Colonic mucosa (tissue), 4 donors: ENCODE data around the gene CDHR2. TPM values are rescaled to one million over a fixed set of nuclear protein-coding genes. Genes with fewer than 3 reads are reported as not detected.

Experiments
- DNase-seq: peaks from one replicate; pipeline ENCODE4 v3.0.0-alpha.2; 2020
- H3K27ac ChIP-seq: fragments of 200-600 bp; one replicate; pipeline ENCODE4 v1.8.0; 2021
- H3K27me3 ChIP-seq: fragments of 200-600 bp; one replicate; pipeline ENCODE4 v1.8.0; 2021
- H3K36me3 ChIP-seq: fragments of 200-600 bp; one replicate; pipeline ENCODE4 v1.8.0; 2021
- H3K4me1 ChIP-seq: fragments of 200-600 bp; one replicate; pipeline ENCODE4 v1.8.0; 2021; ENCODE audit warnings: mild to moderate bottlenecking
- H3K4me3 ChIP-seq: fragments of 200-600 bp; one replicate; pipeline ENCODE4 v1.8.0; 2021
- H3K9ac ChIP-seq, 2 donors: one replicate each; pipeline ENCODE4 v1.7.0; 2013; ENCODE audit warnings: control low read depth in 2 of 2, low read depth in 2 of 2, low read length in 2 of 2
- H3K9me3 ChIP-seq: fragments of 200-600 bp; one replicate; pipeline ENCODE4 v1.8.0; 2021
- CTCF ChIP-seq: fragments of 200-600 bp; IDR thresholded peaks from one replicate; pipeline ENCODE4 v1.8.0; 2022; ENCODE audit warnings: antibody characterized with exemption, mild to moderate bottlenecking
- intact Hi-C: fragments of 100-400 bp; cut with DNase I; formaldehyde crosslinking; loops from one replicate; pipeline ENCODE4 v1.14.1; 2022
- total RNA-seq, 2 donors: library from RNA; stranded (reverse); fragmentation: NEBNext Ultra II Directional in 1 of 2; extraction: Animal tissue kit (Norgen Biotek cat#: 25700) in 1 of 2; gene quantifications; one replicate each; pipeline ENCODE4 v1.2.1, GENCODE V29; 2021
- donor health status: healthy.
- donor health status: DM: no; HTN: no; CAD: no.
- donor health status: DM: no; HTN: no; CAD: no.

Gene CDHR2
- total RNA-seq, 2 donors from 2014 or later, result 42.8 to 60.2 TPM

- Histone ChIP-seq H3K27ac (no peak overlapping the region), H3K9me3 (no peaks in the 10 kb centered on the region), H3K27me3 (no peaks in the 10 kb centered on the region), H3K9ac (no peak overlapping the region), H3K36me3 (no peaks in the 10 kb centered on the region), H3K4me1 (no peaks in the 10 kb centered on the region), H3K4me3 (no peak overlapping the region)
- DNase-seq, result no peak
- no peak for TF ChIP-seq CTCF
- intact Hi-C loops, result no loop called here
These were observed 32.2 kb downstream of the CDHR2 start for GRCh38 chr5:176581361-176581760.

- Histone ChIP-seq H3K36me3 (no peaks in the 10 kb centered on the region), H3K27me3 (no peaks in the 10 kb centered on the region), H3K27ac (no peak overlapping the region), H3K9ac (no peak overlapping the region), H3K4me3 (no peak overlapping the region), H3K9me3 (no peaks in the 10 kb centered on the region), H3K4me1 (no peaks in the 10 kb centered on the region)
- DNase-seq, result no peak
- TF ChIP-seq CTCF, result no peak
- intact Hi-C loops, result no loop called here
These were observed 33.9 kb downstream of the CDHR2 start for GRCh38 chr5:176583076-176583475.

GRCh38 chr5:176587398-176587797 lies 38.3 kb downstream of the CDHR2 start:
- no peak for TF ChIP-seq CTCF
- intact Hi-C loops, result no loop called here
- no peak overlapping the region for H3K9ac ChIP-seq
- no peaks in the 10 kb centered on the region for H3K4me1 ChIP-seq
- no peak overlapping the region for H3K4me3 ChIP-seq
- H3K27ac ChIP-seq, result no peak overlapping the region
- DNase-seq, result no peak
- no peaks in the 10 kb centered on the region for H3K27me3 ChIP-seq
- H3K9me3 ChIP-seq, result no peaks in the 10 kb centered on the region
- no peaks in the 10 kb centered on the region for H3K36me3 ChIP-seq

- DNase-seq, result no peak
- Histone ChIP-seq H3K9ac (no peak overlapping the region), H3K4me3 (no peak overlapping the region), H3K27ac (no peak overlapping the region), H3K4me1 (no peaks in the 10 kb centered on the region), H3K9me3 (no peaks in the 10 kb centered on the region), H3K36me3 (no peaks in the 10 kb centered on the region), H3K27me3 (no peaks in the 10 kb centered on the region)
- intact Hi-C loops, result no loop called here
- no peak for TF ChIP-seq CTCF
These were observed 39.2 kb downstream of the CDHR2 start for GRCh38 chr5:176588297-176588696.

GRCh38 chr5:176589039-176589769 lies 40.1 kb downstream of the CDHR2 start:
- H3K36me3 ChIP-seq, result no peaks in the 10 kb centered on the region
- DNase-seq, result no peak
- no peaks in the 10 kb centered on the region for H3K4me1 ChIP-seq
- no peaks in the 10 kb centered on the region for H3K9me3 ChIP-seq
- no peak for TF ChIP-seq CTCF
- no peaks in the 10 kb centered on the region for H3K27me3 ChIP-seq
- H3K27ac ChIP-seq, result no peak overlapping the region
- H3K9ac ChIP-seq, result no peak overlapping the region
- H3K4me3 ChIP-seq, result no peak overlapping the region
- intact Hi-C loops, result no loop called here
